NCI-H2227 treated with DMSO at 0.1 percent for 48 hours (cell line): Measurements from ENCODE around the gene GPT2.
"Not testable (repeated sequence)": the region's sequence is repeated elsewhere in the genome, so short reads cannot be mapped to it uniquely, and the experiment has no call there.

Experiments used
- DNase-seq: peaks from one replicate; lab custom pipeline; 2025; lab: John Stamatoyannopoulos, UW

The GPT2 gene

GRCh38 chr16:46923513-46924295 lies 39.5 kb downstream of the GPT2 start:
- DNase-seq = no peak

DNA sequence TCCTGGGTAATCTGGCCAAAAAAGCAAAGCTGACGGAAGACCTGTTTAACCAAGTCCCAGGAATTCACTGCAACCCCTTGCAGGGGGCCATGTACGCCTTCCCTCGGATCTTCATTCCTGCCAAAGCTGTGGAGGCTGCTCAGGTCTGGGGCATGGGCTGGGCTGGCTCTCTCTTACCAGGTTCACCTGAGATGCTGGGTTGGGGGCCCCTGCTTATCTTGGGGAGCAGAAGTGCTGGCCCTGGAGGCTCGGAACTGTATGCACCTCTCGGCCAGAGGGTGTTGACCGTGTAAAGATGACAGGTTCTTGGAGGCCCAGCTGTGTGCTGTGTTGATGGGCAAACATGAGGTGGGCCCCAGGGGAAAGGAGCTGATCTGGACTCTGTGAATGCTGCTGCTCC lies 40.2 kb downstream of the GPT2 start:
- DNase-seq = no peak

GRCh38 chr16:46926470-46927225 lies 42.5 kb downstream of the GPT2 start:
- DNase-seq = no peak

DNA sequence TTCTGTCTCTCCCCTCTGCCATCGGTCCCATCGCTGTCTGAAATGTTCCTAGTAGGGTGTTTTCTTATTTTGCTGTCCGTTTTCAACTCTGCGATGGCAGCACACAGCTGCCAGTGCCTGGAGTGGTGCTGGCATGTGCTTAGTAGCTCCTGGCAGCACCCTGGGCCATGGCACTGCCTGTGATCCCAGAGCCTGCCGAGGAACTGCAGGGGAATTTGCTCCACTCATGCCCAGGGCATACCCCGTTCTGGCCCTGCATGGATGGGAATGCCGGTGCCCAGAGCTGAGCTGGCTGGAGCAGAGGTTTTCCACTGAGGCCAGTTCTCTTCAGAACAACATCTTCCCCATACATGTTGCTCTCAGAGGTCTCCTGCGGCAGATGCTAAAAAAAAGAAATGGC lies 43.1 kb downstream of the GPT2 start:
- DNase-seq = no peak

GRCh38 chr16:46928811-46929210 lies 44.6 kb downstream of the GPT2 start:
- no peak for DNase-seq

DNA sequence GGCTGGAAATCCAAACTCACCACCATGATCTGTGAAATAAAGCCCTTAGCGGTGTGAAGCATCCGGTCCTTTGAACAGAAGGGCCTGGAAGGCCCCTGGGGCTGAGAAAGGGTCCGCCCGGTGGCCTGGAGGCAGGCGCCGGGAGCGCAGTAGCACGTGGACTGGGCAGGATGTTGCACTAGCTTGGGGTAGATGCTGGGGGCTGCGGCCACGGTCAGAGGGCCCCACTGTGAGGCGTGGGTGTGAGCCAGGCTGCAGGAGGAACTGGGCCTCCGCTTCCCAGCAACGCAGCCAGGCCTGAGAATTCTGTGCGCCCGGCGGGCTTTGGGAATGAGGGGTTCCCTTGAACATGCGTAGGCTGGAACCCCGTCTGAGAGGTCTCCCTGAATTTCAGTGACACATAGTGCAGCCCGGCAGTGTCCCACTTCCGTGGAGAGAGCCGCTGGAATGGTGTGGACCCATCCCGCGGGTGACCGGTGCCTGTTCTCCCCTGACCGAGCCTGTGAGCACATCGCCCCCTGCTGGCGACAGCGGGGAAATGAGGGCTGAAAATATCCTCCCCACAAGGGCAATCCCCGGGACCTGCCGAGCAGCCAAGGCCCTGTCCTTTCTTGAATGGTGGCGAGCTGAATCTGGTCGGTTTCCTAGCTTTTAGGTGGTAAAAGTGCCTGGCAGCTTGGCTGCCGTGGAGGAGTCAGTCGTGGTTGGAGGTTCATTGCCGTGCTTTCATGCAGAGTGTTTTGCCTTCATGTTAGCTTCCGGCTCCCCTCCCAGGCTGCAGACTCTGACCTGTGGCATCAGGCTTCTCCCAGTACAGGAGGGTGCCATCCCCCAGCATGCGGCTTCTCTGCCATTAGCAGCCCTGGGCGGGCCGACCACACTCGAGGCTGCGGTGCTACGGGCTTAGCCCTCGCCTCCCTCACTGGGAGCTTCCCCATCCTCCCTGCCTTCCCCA lies 45.5 kb downstream of the GPT2 start:
- no peak for DNase-seq

- DNase-seq = no peak
Measured at GRCh38 chr16:46930861-46931260, 46.7 kb downstream of the GPT2 start.

DNA sequence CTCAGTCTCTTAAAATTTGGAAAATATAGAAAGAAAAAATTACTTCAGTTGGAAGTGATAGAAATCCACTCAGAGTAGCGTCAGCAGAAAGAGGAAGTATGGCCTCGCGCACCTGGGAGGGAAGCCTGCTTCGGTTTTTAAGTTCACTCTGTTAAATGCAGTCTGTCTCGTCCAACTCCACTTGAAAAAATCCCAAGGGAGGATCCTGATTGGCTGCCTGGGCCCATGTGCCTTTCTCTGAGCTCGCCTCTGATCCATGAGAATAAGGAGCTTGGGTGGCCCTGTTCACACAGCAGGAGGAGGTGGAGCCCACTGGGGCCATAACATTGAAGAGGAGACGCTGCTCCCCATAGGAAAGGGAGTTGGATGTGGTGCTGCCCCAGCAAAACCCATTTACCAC lies 48.6 kb downstream of the GPT2 start:
- no peak for DNase-seq

DNA sequence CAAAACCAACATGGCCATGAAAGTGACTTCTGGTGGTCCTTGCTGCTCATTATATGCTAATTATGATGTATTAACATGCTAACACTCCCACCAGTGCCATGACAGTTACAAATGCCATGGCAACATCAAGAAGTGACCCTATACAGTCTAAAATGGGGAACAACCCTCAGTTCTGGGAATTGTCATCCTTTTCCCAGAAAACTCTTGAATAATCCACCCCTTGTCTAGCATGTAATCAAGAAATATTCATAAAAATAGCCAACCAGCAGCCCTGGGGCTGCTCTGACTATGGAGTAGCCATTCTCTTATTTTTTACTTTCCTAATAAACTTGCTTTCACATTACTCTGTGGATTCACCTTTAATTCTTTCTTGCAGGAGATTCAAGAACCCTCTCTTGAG lies 53.4 kb downstream of the GPT2 start:
- no peak for DNase-seq

GRCh38 chr16:46944713-46945112 lies 60.6 kb downstream of the GPT2 start:
- DNase-seq = not testable (repeated sequence)

DNA sequence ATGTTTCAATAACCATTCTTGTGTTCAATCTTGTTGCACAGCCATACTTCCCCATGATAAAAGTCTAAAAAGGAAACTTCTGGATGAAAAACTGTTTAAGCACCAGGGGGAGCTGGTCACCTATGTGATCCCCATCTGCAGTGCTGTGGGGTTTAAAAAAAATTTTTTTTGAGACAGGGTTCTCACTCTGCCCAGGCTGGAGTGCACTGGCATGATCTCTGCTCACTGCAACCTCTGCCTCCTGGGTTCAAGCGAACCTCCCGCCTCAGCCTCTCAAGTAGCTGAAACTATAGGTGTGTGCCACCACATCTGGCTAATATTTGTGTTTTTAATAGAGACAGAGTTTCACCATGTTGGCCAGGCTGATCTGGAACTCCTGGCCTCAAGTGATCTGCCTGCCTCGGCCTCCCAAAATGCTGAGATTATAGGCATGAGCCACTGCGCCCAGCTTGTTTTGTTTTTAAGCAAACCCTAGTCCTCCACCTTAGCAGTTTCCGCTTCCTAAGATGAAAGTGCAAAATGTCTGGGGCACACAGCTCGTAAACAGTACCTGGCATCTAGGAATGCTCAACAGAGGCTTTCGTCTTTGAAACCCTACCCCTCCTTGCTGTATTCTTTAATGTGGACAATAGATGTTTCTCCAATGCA lies 63.9 kb downstream of the GPT2 start:
- DNase-seq = peak; percentile 1

DNA sequence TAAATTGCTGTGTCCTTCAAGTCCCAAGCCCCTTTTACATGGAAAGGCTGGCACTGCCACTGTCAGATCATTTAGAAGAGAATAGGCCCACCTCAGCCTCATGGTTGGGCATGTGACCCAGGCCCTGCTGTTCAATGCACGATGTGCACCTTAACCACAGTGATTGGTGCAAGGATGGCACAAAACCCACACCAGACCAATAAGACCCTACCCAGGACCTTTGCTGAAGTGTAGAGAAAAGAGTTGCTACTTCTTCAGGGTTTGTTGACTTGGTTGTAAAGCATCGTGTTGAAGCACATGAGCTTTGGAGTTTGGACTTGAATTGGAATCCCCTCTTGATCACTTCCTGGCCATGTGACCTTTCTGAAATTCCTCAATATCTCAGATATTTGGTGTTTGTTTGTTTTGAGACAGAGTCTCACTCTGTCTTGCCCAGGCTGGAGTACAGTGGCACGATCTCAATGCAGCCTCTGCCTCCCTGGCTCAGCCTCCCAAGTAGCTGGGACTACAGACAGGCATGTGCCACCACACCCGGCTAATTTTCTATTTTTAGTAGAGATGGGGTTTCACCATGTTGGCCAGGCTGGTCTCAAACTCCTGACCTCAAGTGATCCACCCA lies 64.5 kb downstream of the GPT2 start:
- DNase-seq = no peak

DNA sequence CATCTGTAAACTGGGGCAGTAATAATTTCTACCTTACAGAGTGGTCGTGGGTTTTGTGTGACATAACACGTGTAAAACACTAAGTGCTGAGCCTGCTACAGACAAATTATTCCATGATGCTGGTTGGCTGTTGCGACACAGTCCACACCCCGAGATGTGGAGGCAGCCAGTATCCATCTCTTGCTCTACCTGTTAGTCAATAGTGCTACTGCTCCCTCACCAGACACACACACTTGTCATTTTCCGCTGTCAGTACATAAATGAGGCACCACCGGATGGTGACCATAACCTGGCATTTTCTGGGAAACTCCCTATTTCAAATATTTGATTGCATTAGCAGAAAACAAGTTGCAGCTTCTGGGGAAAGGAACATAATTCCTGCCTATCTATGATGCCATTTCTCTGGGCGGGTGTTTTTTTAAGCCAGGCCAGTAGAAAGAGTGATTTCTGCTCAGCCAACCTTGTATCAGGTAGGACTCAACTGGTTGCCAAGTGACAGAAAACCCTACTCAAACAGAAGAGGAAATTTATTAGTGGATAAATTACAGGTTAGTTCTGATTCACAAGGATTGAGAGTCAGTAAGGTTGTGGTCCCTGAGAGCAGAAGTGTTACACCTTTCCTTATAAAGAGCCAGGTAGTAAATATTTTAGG lies 65.2 kb downstream of the GPT2 start:
- DNase-seq = no peak

GRCh38 chr16:46950009-46950408 lies 65.8 kb downstream of the GPT2 start:
- no peak for DNase-seq

DNA sequence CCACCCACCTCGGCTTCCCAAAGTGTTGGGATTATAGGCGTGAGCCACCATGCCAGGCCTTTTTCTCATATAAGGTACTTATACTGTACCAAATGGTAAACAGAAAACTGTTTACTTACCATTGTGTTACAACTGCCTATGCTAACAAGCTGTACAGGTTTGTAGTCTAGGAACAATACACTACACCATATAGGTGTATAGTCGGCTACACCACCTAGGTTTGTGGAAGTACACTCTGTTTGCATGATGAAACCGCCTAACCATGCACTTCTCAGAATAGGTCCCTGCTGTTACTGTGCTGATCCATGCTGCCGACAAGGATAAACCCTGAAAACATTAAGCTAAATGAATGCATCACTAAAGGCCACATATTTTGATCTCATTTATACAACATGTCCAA lies 70.4 kb downstream of the GPT2 start:
- DNase-seq = no peak

- no peak for DNase-seq
Measured at GRCh38 chr16:46961373-46962353, 77.5 kb downstream of the GPT2 start.

- DNase-seq = no peak
Measured at GRCh38 chr16:46962629-46963028, 78.5 kb downstream of the GPT2 start.

DNA sequence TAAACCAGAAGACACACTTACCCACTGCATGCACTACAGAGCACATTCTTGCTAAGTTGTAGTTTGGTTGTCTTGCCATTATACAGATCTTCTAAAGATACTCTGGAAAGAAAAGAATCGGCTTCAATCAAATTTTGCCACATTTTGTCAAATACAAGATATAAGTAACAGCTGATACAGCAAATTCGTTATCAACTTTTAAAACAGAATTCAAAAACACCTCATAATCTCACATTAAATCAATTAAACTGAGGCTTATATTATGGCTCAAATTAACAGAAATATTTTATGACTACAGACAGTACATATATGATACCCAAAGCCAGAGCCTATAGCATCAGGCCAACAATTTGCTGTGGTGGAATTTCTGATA lies 83.9 kb downstream of the GPT2 start:
- no peak for DNase-seq

- DNase-seq = no peak
Measured at GRCh38 chr16:46970089-46970488, 85.9 kb downstream of the GPT2 start.

DNA sequence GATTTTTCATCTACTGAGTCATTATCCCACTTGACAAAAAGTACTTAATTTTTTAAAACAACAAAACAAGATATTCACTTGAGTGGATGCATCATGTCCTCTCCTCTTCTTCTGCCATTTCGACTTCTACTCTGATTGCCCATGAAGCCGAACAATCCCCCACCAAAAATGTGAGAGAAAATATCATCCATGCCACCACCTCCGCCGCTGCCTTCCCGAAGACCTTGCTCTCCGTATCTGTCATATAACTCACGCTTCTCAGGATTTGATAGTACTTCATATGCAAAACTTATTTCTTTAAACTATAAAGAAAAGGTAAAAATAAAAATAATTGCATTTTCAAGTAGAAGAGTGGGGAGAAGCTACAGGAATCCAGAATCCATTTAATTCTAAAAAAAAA lies 87.1 kb downstream of the GPT2 start:
- no peak for DNase-seq
